Measurements from ENCODE around the gene SORCS2. TPM values are rescaled to one million over a fixed set of nuclear protein-coding genes. Genes with fewer than 3 reads are reported as not detected.
A peak's percentile ranks its signal among the peaks of the same experiment; 100 is the strongest.

Gene SORCS2
- total RNA-seq, 1 donor from 2014 or later, result 5.2 TPM

GRCh38 chr4:7301846-7302630 is 109.7 kb downstream of the SORCS2 start:
- Mint-ChIP-seq H3K9me3 (no peaks in the 10 kb centered on the region), H3K36me3 (no peaks in the 10 kb centered on the region), H3K4me1 (peaks cover 77% of the 10 kb centered on the region), H3K27ac (peak overlapping the region; percentile 0), H3K4me3 (peak overlapping the region; percentile 38), H3K27me3 (ENCODE audit: insufficient read depth, low read depth) (peaks cover 7% of the 10 kb centered on the region)
- Histone ChIP-seq H3K9me3 (ENCODE audit: low read depth) (no peaks in the 10 kb centered on the region), H3K9ac (no peak overlapping the region), H3K4me3 (no peak overlapping the region), H3K79me2 (ENCODE audit: low read depth) (no peaks in the 10 kb centered on the region), H3F3A (ENCODE audit: low read depth) (peaks cover 34% of the 10 kb centered on the region), H3K4me1 (peaks cover 70% of the 10 kb centered on the region), H3K4me2 (no peak overlapping the region), H2AFZ (replicated peaks) (no peak overlapping the region), H3K27me3 (no peaks in the 10 kb centered on the region), H3K27ac (no peak overlapping the region), H4K20me1 (ENCODE audit: low read depth) (peaks cover 4% of the 10 kb centered on the region), H3K36me3 (no peaks in the 10 kb centered on the region)
- no peak for DNase-seq (ENCODE audit: low spot score)
- TF ChIP-seq CTCF (IDR thresholded peaks at IDR 0.05) (no peak), EZH2phosphoT487 (IDR thresholded peaks at IDR 0.05) (no peak), EZH2 (IDR thresholded peaks at IDR 0.05) (no peak)

- no peak overlapping the region for H3K4me2 ChIP-seq
- peaks cover 28% of the 10 kb centered on the region for H3F3A ChIP-seq (ENCODE audit: low read depth)
- Mint-ChIP-seq H3K27me3 (ENCODE audit: insufficient read depth, low read depth) (peaks cover 10% of the 10 kb centered on the region), H3K4me1 (peaks cover 77% of the 10 kb centered on the region), H3K36me3 (no peaks in the 10 kb centered on the region), H3K27ac (peak overlapping the region; percentile 0), H3K9me3 (no peaks in the 10 kb centered on the region), H3K4me3 (no peak overlapping the region)
- H3K4me3 ChIP-seq, result no peak overlapping the region
- DNase-seq (ENCODE audit: low spot score), result no peak
- no peak for TF ChIP-seq CTCF (IDR thresholded peaks at IDR 0.05)
- no peak for TF ChIP-seq EZH2 (IDR thresholded peaks at IDR 0.05)
- no peak for TF ChIP-seq EZH2phosphoT487 (IDR thresholded peaks at IDR 0.05)
- peaks cover under 1% of the 10 kb centered on the region for H4K20me1 ChIP-seq (ENCODE audit: low read depth)
- H3K79me2 ChIP-seq (ENCODE audit: low read depth), result no peaks in the 10 kb centered on the region
- H2AFZ ChIP-seq (replicated peaks), result no peak overlapping the region
- no peaks in the 10 kb centered on the region for H3K36me3 ChIP-seq
- peaks cover 64% of the 10 kb centered on the region for H3K4me1 ChIP-seq
- no peaks in the 10 kb centered on the region for H3K27me3 ChIP-seq
- H3K9ac ChIP-seq, result no peak overlapping the region
- H3K27ac ChIP-seq, result no peak overlapping the region
- H3K9me3 ChIP-seq (ENCODE audit: low read depth), result no peaks in the 10 kb centered on the region
Measured at GRCh38 chr4:7302781-7303404, 110.6 kb downstream of the SORCS2 start.

GRCh38 chr4:7303561-7303960 is 111.2 kb downstream of the SORCS2 start:
- H3K9me3 ChIP-seq (ENCODE audit: low read depth), result no peaks in the 10 kb centered on the region
- Mint-ChIP-seq H3K27ac (peak overlapping the region; percentile 42), H3K36me3 (no peaks in the 10 kb centered on the region), H3K4me1 (peaks cover 70% of the 10 kb centered on the region), H3K4me3 (no peak overlapping the region), H3K27me3 (ENCODE audit: insufficient read depth, low read depth) (peaks cover 10% of the 10 kb centered on the region), H3K9me3 (no peaks in the 10 kb centered on the region)
- H3K9ac ChIP-seq, result no peak overlapping the region
- no peaks in the 10 kb centered on the region for H3K79me2 ChIP-seq (ENCODE audit: low read depth)
- H3F3A ChIP-seq (ENCODE audit: low read depth), result peaks cover 22% of the 10 kb centered on the region
- no peaks in the 10 kb centered on the region for H3K27me3 ChIP-seq
- H2AFZ ChIP-seq (replicated peaks), result no peak overlapping the region
- no peak overlapping the region for H3K27ac ChIP-seq
- H3K4me2 ChIP-seq, result no peak overlapping the region
- H3K4me3 ChIP-seq, result no peak overlapping the region
- TF ChIP-seq EZH2 (IDR thresholded peaks at IDR 0.05) (no peak), EZH2phosphoT487 (IDR thresholded peaks at IDR 0.05) (no peak), CTCF (IDR thresholded peaks at IDR 0.05) (no peak)
- peaks cover 57% of the 10 kb centered on the region for H3K4me1 ChIP-seq
- H4K20me1 ChIP-seq (ENCODE audit: low read depth), result no peaks in the 10 kb centered on the region
- no peak for DNase-seq (ENCODE audit: low spot score)
- H3K36me3 ChIP-seq, result no peaks in the 10 kb centered on the region

Data from neural progenitor cell (in vitro differentiated cells).